ENCODE data around the gene ADD1. TPM values are rescaled to one million over a fixed set of nuclear protein-coding genes. Genes with fewer than 3 reads are reported as not detected.

Gene ADD1
- polyA plus RNA-seq, 4 donors: 158 to 262 (median 177) TPM

GRCh38 chr4:2824329-2824835, 19.3 kb upstream of the ADD1 start:
- Histone ChIP-seq H3K4me3 (ENCODE audit: low read depth in 1 of 3, low read length in 3 of 3) (no peak overlapping the region), H3K4me1 (ENCODE audit: control insufficient read depth in 3 of 3, insufficient read depth in 2 of 3, low read depth in 1 of 3, low read length in 2 of 3) (peaks cover 0 to 10% (median 0%) of the 10 kb centered on the region in 3 donors), H3K27ac (ENCODE audit: low read depth in 1 of 3, low read length in 2 of 3) (no peak overlapping the region), H3K36me3 (ENCODE audit: control insufficient read depth in 3 of 3, insufficient read depth in 2 of 3, low read depth in 1 of 3, low read length in 3 of 3) (peaks cover 5 to 96% (median 8%) of the 10 kb centered on the region in 3 donors), H3K9me3 (ENCODE audit: control insufficient read depth in 2 of 2, insufficient read depth in 1 of 2, low read depth in 1 of 2, low read length in 1 of 2) (no peaks in the 10 kb centered on the region), H3K27me3 (ENCODE audit: control insufficient read depth in 3 of 3, insufficient read depth in 3 of 3, low read length in 3 of 3) (no peaks in the 10 kb centered on the region)
- FAIRE-seq: no peak
- no peak for DNase-seq
- WGBS, 3 donors: 91 to 93% (median 92%) methylated on average over 24 of the region's 24 CpGs

- no peak for DNase-seq
- 93 to 96% (median 94%) methylated on average over 17 of the region's 17 CpGs for WGBS, 3 donors
These were observed 18.7 kb upstream of the ADD1 start for GRCh38 chr4:2824836-2825381.

GRCh38 chr4:2825740-2826139, 17.9 kb upstream of the ADD1 start:
- WGBS, 3 donors: 86 to 92% (median 90%) methylated on average over 11 to 13 of the region's 13 CpGs
- FAIRE-seq (no peak), DNase-seq (no peak)
- Histone ChIP-seq H3K36me3 (ENCODE audit: control insufficient read depth in 3 of 3, insufficient read depth in 2 of 3, low read depth in 1 of 3, low read length in 3 of 3) (peaks cover 7 to 98% (median 10%) of the 10 kb centered on the region in 3 donors), H3K27ac (ENCODE audit: low read depth in 1 of 3, low read length in 2 of 3) (no peak overlapping the region), H3K4me1 (ENCODE audit: control insufficient read depth in 3 of 3, insufficient read depth in 2 of 3, low read depth in 1 of 3, low read length in 2 of 3) (peaks cover 0 to 10% (median 0%) of the 10 kb centered on the region in 3 donors), H3K4me3 (ENCODE audit: low read depth in 1 of 3, low read length in 3 of 3) (no peak overlapping the region), H3K9me3 (ENCODE audit: control insufficient read depth in 2 of 2, insufficient read depth in 1 of 2, low read depth in 1 of 2, low read length in 1 of 2) (no peaks in the 10 kb centered on the region), H3K27me3 (ENCODE audit: control insufficient read depth in 3 of 3, insufficient read depth in 3 of 3, low read length in 3 of 3) (no peaks in the 10 kb centered on the region)

More at GRCh38 chr4:2824836-2825381, 18.7 kb upstream of the ADD1 start:
- no peak overlapping the region for H3K4me3 ChIP-seq (ENCODE audit: low read depth in 1 of 3, low read length in 3 of 3)
- H3K36me3 ChIP-seq (ENCODE audit: control insufficient read depth in 3 of 3, insufficient read depth in 2 of 3, low read depth in 1 of 3, low read length in 3 of 3): peaks cover 6 to 98% (median 9%) of the 10 kb centered on the region in 3 donors
- H3K27ac ChIP-seq (ENCODE audit: low read depth in 1 of 3, low read length in 2 of 3): no peak overlapping the region
- no peak for FAIRE-seq
- H3K27me3 ChIP-seq (ENCODE audit: control insufficient read depth in 3 of 3, insufficient read depth in 3 of 3, low read length in 3 of 3): no peaks in the 10 kb centered on the region
- peaks cover 0 to 10% (median 0%) of the 10 kb centered on the region in 3 donors for H3K4me1 ChIP-seq (ENCODE audit: control insufficient read depth in 3 of 3, insufficient read depth in 2 of 3, low read depth in 1 of 3, low read length in 2 of 3)
- no peaks in the 10 kb centered on the region for H3K9me3 ChIP-seq (ENCODE audit: control insufficient read depth in 2 of 2, insufficient read depth in 1 of 2, low read depth in 1 of 2, low read length in 1 of 2)

- no peak for FAIRE-seq
- 90 to 92% (median 91%) methylated on average over 29 to 31 of the region's 31 CpGs for WGBS, 3 donors
- H3K4me3 ChIP-seq (ENCODE audit: low read depth in 1 of 3, low read length in 3 of 3): no peak overlapping the region
These were observed 16.4 kb upstream of the ADD1 start for GRCh38 chr4:2827071-2827873.

GRCh38 chr4:2827874-2828751, 15.5 kb upstream of the ADD1 start:
- H3K4me1 ChIP-seq (ENCODE audit: control insufficient read depth in 3 of 3, insufficient read depth in 2 of 3, low read depth in 1 of 3, low read length in 2 of 3): peaks cover 0 to 10% (median 0%) of the 10 kb centered on the region in 3 donors
- H3K27ac ChIP-seq (ENCODE audit: low read depth in 1 of 3, low read length in 2 of 3): no peak overlapping the region
- H3K9me3 ChIP-seq (ENCODE audit: control insufficient read depth in 2 of 2, insufficient read depth in 1 of 2, low read depth in 1 of 2, low read length in 1 of 2): no peaks in the 10 kb centered on the region
- FAIRE-seq (no peak), DNase-seq (no peak)
- 81 to 91% (median 89%) methylated on average over 23 to 24 of the region's 24 CpGs for WGBS, 3 donors
- H3K27me3 ChIP-seq (ENCODE audit: control insufficient read depth in 3 of 3, insufficient read depth in 3 of 3, low read length in 3 of 3): no peaks in the 10 kb centered on the region
- H3K36me3 ChIP-seq (ENCODE audit: control insufficient read depth in 3 of 3, insufficient read depth in 2 of 3, low read depth in 1 of 3, low read length in 3 of 3): peaks cover 5 to 99% (median 12%) of the 10 kb centered on the region in 3 donors
- H3K4me3 ChIP-seq (ENCODE audit: low read depth in 1 of 3, low read length in 3 of 3): no peak overlapping the region

More at GRCh38 chr4:2827071-2827873, 16.4 kb upstream of the ADD1 start:
- Histone ChIP-seq H3K36me3 (ENCODE audit: control insufficient read depth in 3 of 3, insufficient read depth in 2 of 3, low read depth in 1 of 3, low read length in 3 of 3) (peaks cover 7 to 99% (median 16%) of the 10 kb centered on the region in 3 donors), H3K27ac (ENCODE audit: low read depth in 1 of 3, low read length in 2 of 3) (no peak overlapping the region), H3K9me3 (ENCODE audit: control insufficient read depth in 2 of 2, insufficient read depth in 1 of 2, low read depth in 1 of 2, low read length in 1 of 2) (no peaks in the 10 kb centered on the region), H3K27me3 (ENCODE audit: control insufficient read depth in 3 of 3, insufficient read depth in 3 of 3, low read length in 3 of 3) (no peaks in the 10 kb centered on the region), H3K4me1 (ENCODE audit: control insufficient read depth in 3 of 3, insufficient read depth in 2 of 3, low read depth in 1 of 3, low read length in 2 of 3) (peaks cover 0 to 10% (median 0%) of the 10 kb centered on the region in 3 donors)
- no peak for DNase-seq

GRCh38 chr4:2828758-2829181, 14.9 kb upstream of the ADD1 start:
- H3K27ac ChIP-seq (ENCODE audit: low read depth in 1 of 3, low read length in 2 of 3): no peak overlapping the region
- no peaks in the 10 kb centered on the region for H3K27me3 ChIP-seq (ENCODE audit: control insufficient read depth in 3 of 3, insufficient read depth in 3 of 3, low read length in 3 of 3)
- H3K36me3 ChIP-seq (ENCODE audit: control insufficient read depth in 3 of 3, insufficient read depth in 2 of 3, low read depth in 1 of 3, low read length in 3 of 3): peaks cover 5 to 99% (median 16%) of the 10 kb centered on the region in 3 donors
- no peak overlapping the region for H3K4me3 ChIP-seq (ENCODE audit: low read depth in 1 of 3, low read length in 3 of 3)
- H3K4me1 ChIP-seq (ENCODE audit: control insufficient read depth in 3 of 3, insufficient read depth in 2 of 3, low read depth in 1 of 3, low read length in 2 of 3): peaks cover 0 to 3% (median 0%) of the 10 kb centered on the region in 3 donors
- FAIRE-seq (no peak), DNase-seq (no peak)
- WGBS, 3 donors: 88 to 92% (median 90%) methylated on average over 17 of the region's 17 CpGs
- no peaks in the 10 kb centered on the region for H3K9me3 ChIP-seq (ENCODE audit: control insufficient read depth in 2 of 2, insufficient read depth in 1 of 2, low read depth in 1 of 2, low read length in 1 of 2)

GRCh38 chr4:2829321-2829932, 14.2 kb upstream of the ADD1 start:
- no peak overlapping the region for H3K27ac ChIP-seq (ENCODE audit: low read depth in 1 of 3, low read length in 2 of 3)
- 92 to 97% (median 96%) methylated on average over 14 to 18 of the region's 18 CpGs for WGBS, 3 donors
- no peaks in the 10 kb centered on the region for H3K27me3 ChIP-seq (ENCODE audit: control insufficient read depth in 3 of 3, insufficient read depth in 3 of 3, low read length in 3 of 3)
- DNase-seq (no peak), FAIRE-seq (no peak)
- H3K36me3 ChIP-seq (ENCODE audit: control insufficient read depth in 3 of 3, insufficient read depth in 2 of 3, low read depth in 1 of 3, low read length in 3 of 3): peaks cover 5 to 99% (median 16%) of the 10 kb centered on the region in 3 donors
- no peak overlapping the region for H3K4me3 ChIP-seq (ENCODE audit: low read depth in 1 of 3, low read length in 3 of 3)
- H3K4me1 ChIP-seq (ENCODE audit: control insufficient read depth in 3 of 3, insufficient read depth in 2 of 3, low read depth in 1 of 3, low read length in 2 of 3): no peaks in the 10 kb centered on the region
- H3K9me3 ChIP-seq (ENCODE audit: control insufficient read depth in 2 of 2, insufficient read depth in 1 of 2, low read depth in 1 of 2, low read length in 1 of 2): no peaks in the 10 kb centered on the region
